OCI-LY1 (cell line): Measurements from ENCODE around the gene SAP30BP.

Source experiments
- EZH2 ChIP-seq: fragments of 200-600 bp; sonication (generic), shearing (Covaris generic); IDR thresholded peaks from 2 replicates; pipeline ENCODE4 v1.8.0; 2017; ENCODE audit warnings: borderline replicate concordance, mixed run types, mild to moderate bottlenecking, antibody characterized with exemption, low read length, moderate library complexity, mixed read lengths
- TF ChIP-seq, protein P1 (sequence below): fragments of 200-600 bp; sonication (generic), shearing (Covaris generic); IDR thresholded peaks from 2 replicates; pipeline ENCODE4 v1.5.1; 2017; ENCODE audit warnings: mild to moderate bottlenecking, antibody characterized with exemption, low read length, moderate library complexity, mixed read lengths

DNA sequence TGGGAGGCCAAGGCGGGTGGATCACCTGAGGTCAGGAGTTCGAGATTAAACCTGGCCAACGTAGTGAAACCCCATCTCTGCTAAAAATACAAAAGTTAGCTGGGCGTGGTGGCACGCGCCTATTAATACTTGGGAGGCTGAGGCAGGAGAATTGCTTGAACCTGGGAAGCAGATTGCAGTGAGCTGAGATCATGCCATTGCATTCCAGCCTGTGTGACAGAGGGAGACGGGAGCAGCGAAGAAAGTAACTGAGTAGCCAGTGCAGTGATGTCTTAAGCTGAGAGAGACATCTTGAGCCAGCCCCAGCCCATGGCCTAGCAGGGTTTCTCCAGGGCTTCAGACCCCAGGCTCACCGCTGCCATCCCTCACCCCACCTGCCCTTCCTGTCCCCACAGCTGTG lies 43.8 kb upstream of the SAP30BP start:
- TF ChIP-seq, protein P1, sequence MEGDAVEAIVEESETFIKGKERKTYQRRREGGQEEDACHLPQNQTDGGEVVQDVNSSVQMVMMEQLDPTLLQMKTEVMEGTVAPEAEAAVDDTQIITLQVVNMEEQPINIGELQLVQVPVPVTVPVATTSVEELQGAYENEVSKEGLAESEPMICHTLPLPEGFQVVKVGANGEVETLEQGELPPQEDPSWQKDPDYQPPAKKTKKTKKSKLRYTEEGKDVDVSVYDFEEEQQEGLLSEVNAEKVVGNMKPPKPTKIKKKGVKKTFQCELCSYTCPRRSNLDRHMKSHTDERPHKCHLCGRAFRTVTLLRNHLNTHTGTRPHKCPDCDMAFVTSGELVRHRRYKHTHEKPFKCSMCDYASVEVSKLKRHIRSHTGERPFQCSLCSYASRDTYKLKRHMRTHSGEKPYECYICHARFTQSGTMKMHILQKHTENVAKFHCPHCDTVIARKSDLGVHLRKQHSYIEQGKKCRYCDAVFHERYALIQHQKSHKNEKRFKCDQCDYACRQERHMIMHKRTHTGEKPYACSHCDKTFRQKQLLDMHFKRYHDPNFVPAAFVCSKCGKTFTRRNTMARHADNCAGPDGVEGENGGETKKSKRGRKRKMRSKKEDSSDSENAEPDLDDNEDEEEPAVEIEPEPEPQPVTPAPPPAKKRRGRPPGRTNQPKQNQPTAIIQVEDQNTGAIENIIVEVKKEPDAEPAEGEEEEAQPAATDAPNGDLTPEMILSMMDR: no peak
- TF ChIP-seq EZH2: no peak
